CD14-positive monocyte (primary cell): Measurements from ENCODE around the gene TRPV4. TPM values are rescaled to one million over a fixed set of nuclear protein-coding genes. Genes with fewer than 3 reads are reported as not detected.

Experiments used
- DNase-seq, 3 donors: peaks; one replicate each; pipeline ENCODE4 v3.0.0-alpha.2; 2011 to 2022
- H2AFZ ChIP-seq: 2 replicates; pipeline ENCODE4 v1.6.0; 2012; ENCODE audit warnings: mild to moderate bottlenecking, low read depth, low read length, inconsistent platforms; ENCODE audit not compliant: insufficient read depth, poor library complexity, severe bottlenecking
- H3K27ac ChIP-seq, 2 donors: 1 replicate in 1 of 2; 2 replicates in 1 of 2; pipeline ENCODE4 v1.5.1; 2012 to 2013; ENCODE audit warnings: low read length in 2 of 2, control low read depth in 1 of 2, inconsistent platforms in 1 of 2, low read depth in 1 of 2, mild to moderate bottlenecking in 1 of 2
- H3K27me3 ChIP-seq, 2 donors: one replicate each; pipeline versions ENCODE4 v1.6.0 to v1.6.1; 2011 to 2013; ENCODE audit warnings: low read length in 2 of 2; ENCODE audit not compliant: control insufficient read depth in 2 of 2, insufficient read depth in 2 of 2
- H3K36me3 ChIP-seq, 2 donors: replicated peaks in 1 of 2; 1 replicate in 1 of 2; 2 replicates in 1 of 2; pipeline versions ENCODE4 v1.5.1 to v1.6.1; 2012 to 2013; ENCODE audit warnings: low read length in 2 of 2, control low read depth in 1 of 2, inconsistent platforms in 1 of 2, mild to moderate bottlenecking in 1 of 2; ENCODE audit not compliant: insufficient read depth in 2 of 2, control insufficient read depth in 1 of 2
- H3K4me1 ChIP-seq, 2 donors: 1 replicate in 1 of 2; 2 replicates in 1 of 2; pipeline versions ENCODE4 v1.5.1 to v1.6.1; 2012 to 2013; ENCODE audit warnings: low read length in 2 of 2, control low read depth in 1 of 2, inconsistent platforms in 1 of 2, mild to moderate bottlenecking in 1 of 2, moderate library complexity in 1 of 2; ENCODE audit not compliant: insufficient read depth in 2 of 2, control insufficient read depth in 1 of 2
- H3K4me2 ChIP-seq: replicated peaks from 2 replicates; pipeline ENCODE3; 2012; ENCODE audit warnings: low read length, moderate library complexity, mild to moderate bottlenecking; ENCODE audit not compliant: poor library complexity, severe bottlenecking; ENCODE audit errors: extremely low read depth
- H3K4me3 ChIP-seq, 3 experiments: fragments of 200-600 bp in 1 of 3; sonication (generic) in 1 of 3; replicated peaks in 1 of 3; 1 replicate in 2 of 3; 2 replicates in 1 of 3; pipeline ENCODE4 v1.5.1; 2011 to 2013; ENCODE audit warnings: low read length in 3 of 3, mild to moderate bottlenecking in 3 of 3, control low read depth in 2 of 3, low read depth in 2 of 3, inconsistent platforms in 1 of 3, moderate library complexity in 1 of 3
- H3K79me2 ChIP-seq: 2 replicates; pipeline ENCODE4 v1.6.0; 2012; ENCODE audit warnings: mild to moderate bottlenecking, control low read depth, inconsistent platforms, low read length, moderate library complexity; ENCODE audit not compliant: insufficient read depth
- H3K9ac ChIP-seq: 2 replicates; pipeline ENCODE4 v1.6.0; 2017; ENCODE audit warnings: low read length, mild to moderate bottlenecking; ENCODE audit not compliant: insufficient read depth, poor library complexity, severe bottlenecking
- H3K9me3 ChIP-seq, 2 donors: replicated peaks in 1 of 2; 1 replicate in 1 of 2; 2 replicates in 1 of 2; pipeline versions ENCODE4 v1.5.1 to v1.6.1; 2012 to 2013; ENCODE audit warnings: low read length in 2 of 2, control low read depth in 1 of 2; ENCODE audit not compliant: control insufficient read depth in 1 of 2, insufficient read depth in 1 of 2
- H4K20me1 ChIP-seq: 2 replicates; pipeline ENCODE4 v1.6.0; 2012; ENCODE audit warnings: mild to moderate bottlenecking, low read length, control low read depth, moderate library complexity; ENCODE audit not compliant: insufficient read depth
- H3K27ac Mint-ChIP-seq, 7 donors: one replicate each; pipeline ENCODE4 v1.8.0; 2020; ENCODE audit warnings: mild to moderate bottlenecking in 7 of 7, mixed read lengths in 7 of 7, moderate library complexity in 6 of 7, inconsistent platforms in 2 of 7
- H3K27me3 Mint-ChIP-seq, 3 donors: one replicate each; pipeline ENCODE4 v1.8.0; 2021 to 2022; ENCODE audit warnings: low read depth in 3 of 3, mild to moderate bottlenecking in 3 of 3, mixed read lengths in 3 of 3, moderate library complexity in 3 of 3, inconsistent platforms in 1 of 3
- H3K36me3 Mint-ChIP-seq, 2 donors: one replicate each; pipeline ENCODE4 v1.8.0; 2020; ENCODE audit warnings: mixed read lengths in 2 of 2, inconsistent platforms in 1 of 2, mild to moderate bottlenecking in 1 of 2
- H3K4me1 Mint-ChIP-seq: one replicate; pipeline ENCODE4 v1.8.0; 2020; ENCODE audit warnings: mild to moderate bottlenecking, mixed read lengths
- H3K4me3 Mint-ChIP-seq, 2 donors: one replicate each; pipeline ENCODE4 v1.8.0; 2020; ENCODE audit warnings: mild to moderate bottlenecking in 2 of 2, mixed read lengths in 2 of 2, moderate library complexity in 1 of 2
- H3K9me3 Mint-ChIP-seq, 7 donors: one replicate each; pipeline ENCODE4 v1.8.0; 2020 to 2022; ENCODE audit warnings: mixed read lengths in 7 of 7, mild to moderate bottlenecking in 6 of 7, moderate library complexity in 6 of 7, inconsistent platforms in 2 of 7
- CTCF ChIP-seq: fragments of 200-600 bp; IDR thresholded peaks from one replicate; pipeline ENCODE4 v1.8.0; 2022; ENCODE audit warnings: antibody characterized with exemption, mild to moderate bottlenecking
- WGBS: methylation state at CpG from one replicate; pipeline ENCODE4 v1.1.5; 2013; ENCODE audit warnings: missing lambda C conversion rate; ENCODE audit not compliant: insufficient coverage; 5-methylcytosine and 5-hydroxymethylcytosine counted together
- intact Hi-C, 2 donors: fragments of 100-400 bp; cut with micrococcal nuclease; formaldehyde crosslinking; loops; one replicate each; pipeline versions ENCODE4 v1.15.0 to v1.15.1; 2023
- polyA plus RNA-seq, 3 donors: library from polyadenylated mRNA; depleted of rRNA in 1 of 3; unstranded in 2 of 3; stranded (reverse) in 1 of 3; fragments of 300-500 nt in 2 of 3; fragments of >200 nt in 1 of 3; fragmentation: Illumina TruSeq in 2 of 3; gene quantifications; 1 replicate in 2 of 3; 2 replicates in 1 of 3; pipeline ENCODE4 v1.2.3, GENCODE V29; 2012 to 2021

TRPV4 gene
- polyA plus RNA-seq, 3 donors = 0.64 to 3.1 (median 2.0) TPM

DNA sequence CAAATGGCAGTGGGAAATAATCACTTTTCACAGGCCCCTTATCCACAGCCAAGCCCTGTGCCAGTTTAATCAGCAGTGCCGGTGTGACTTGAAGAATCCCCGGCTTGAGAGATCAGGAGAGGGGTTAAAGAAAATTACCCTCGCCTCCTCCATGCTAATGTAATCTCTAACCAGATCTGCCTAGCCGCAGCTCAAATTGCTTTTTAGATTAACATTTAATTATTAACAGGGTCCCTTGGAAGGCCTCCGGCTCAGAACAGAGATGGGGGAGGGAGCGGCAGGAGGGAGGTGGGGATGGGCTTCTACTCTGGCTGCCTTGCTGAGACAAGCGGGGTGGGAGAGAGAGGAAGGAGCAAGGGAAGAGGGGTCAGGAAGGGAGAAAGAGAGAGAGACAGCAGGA lies 95.6 kb downstream of the TRPV4 start:
- Histone ChIP-seq H3K4me2 (no peak overlapping the region), H2AFZ (no peak overlapping the region), H4K20me1 (no peaks in the 10 kb centered on the region), H3K4me3 (no peak overlapping the region), H3K9ac (no peak overlapping the region), H3K27ac (no peak overlapping the region), H3K79me2 (no peaks in the 10 kb centered on the region), H3K9me3 (no peaks in the 10 kb centered on the region), H3K36me3 (no peaks in the 10 kb centered on the region), H3K27me3 (peaks cover 0 to 27% of the 10 kb centered on the region in 2 donors), H3K4me1 (no peaks in the 10 kb centered on the region)
- peaks cover 27 to 36% (median 32%) of the 10 kb centered on the region in 3 donors for H3K27me3 Mint-ChIP-seq
- H3K36me3 Mint-ChIP-seq = no peaks in the 10 kb centered on the region
- no peak overlapping the region for H3K4me3 Mint-ChIP-seq
- H3K4me1 Mint-ChIP-seq = no peaks in the 10 kb centered on the region
- WGBS = 69% methylated on average over 3 of the region's 7 CpGs
- DNase-seq = no peak
- peaks cover 0 to 5% (median 0%) of the 10 kb centered on the region in 7 donors for H3K9me3 Mint-ChIP-seq
- TF ChIP-seq CTCF = no peak
- intact Hi-C loops = no loop called here
- no peak overlapping the region for H3K27ac Mint-ChIP-seq

DNA sequence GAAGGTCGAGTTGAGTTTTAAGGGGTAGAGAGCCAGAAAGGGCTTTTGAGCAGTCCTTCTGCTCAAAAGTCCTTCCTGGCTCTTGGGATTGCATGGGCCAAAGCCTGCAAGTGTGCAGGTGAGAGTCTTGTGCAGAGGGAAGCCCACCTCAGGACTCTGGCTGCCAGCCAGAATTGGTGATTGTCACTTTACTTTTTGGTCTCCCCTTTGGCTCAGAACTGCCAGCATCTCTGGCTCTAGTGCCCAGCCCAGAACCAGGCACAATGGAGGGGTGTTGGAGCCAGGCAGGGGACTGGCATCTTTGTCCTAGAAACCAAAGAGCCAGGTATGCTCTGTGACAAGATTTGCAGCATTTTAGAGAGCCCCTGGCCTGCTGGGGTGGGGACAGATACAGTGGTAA lies 96.1 kb downstream of the TRPV4 start:
- H3K4me3 ChIP-seq = no peak overlapping the region
- H3K4me1 ChIP-seq = no peaks in the 10 kb centered on the region
- DNase-seq = no peak
- no peaks in the 10 kb centered on the region for H3K9me3 ChIP-seq
- H3K36me3 ChIP-seq = no peaks in the 10 kb centered on the region
- Mint-ChIP-seq H3K9me3 (peaks cover 0 to 5% (median 0%) of the 10 kb centered on the region in 7 donors), H3K27me3 (peaks cover 27 to 39% (median 32%) of the 10 kb centered on the region in 3 donors), H3K4me3 (no peak overlapping the region), H3K4me1 (no peaks in the 10 kb centered on the region), H3K36me3 (no peaks in the 10 kb centered on the region), H3K27ac (no peak overlapping the region)
- 14% methylated on average over 1 of the region's 1 CpG for WGBS
- no peak overlapping the region for H3K4me2 ChIP-seq
- intact Hi-C loops = no loop called here
- H3K9ac ChIP-seq = no peak overlapping the region
- peaks cover 0 to 27% of the 10 kb centered on the region in 2 donors for H3K27me3 ChIP-seq
- no peak for TF ChIP-seq CTCF
- H3K79me2 ChIP-seq = no peaks in the 10 kb centered on the region
- no peaks in the 10 kb centered on the region for H4K20me1 ChIP-seq
- H2AFZ ChIP-seq = no peak overlapping the region
- no peak overlapping the region for H3K27ac ChIP-seq
